Cardiac fibroblast (primary cell): ENCODE data around the gene C1orf21.

Experiments
- DNase-seq, 2 donors: peaks; one replicate each; pipeline versions ENCODE4 v3.0.0 to v3.0.0-alpha.2; 2010; ENCODE audit warnings: low read depth in 2 of 2
- H3K4me3 ChIP-seq, 2 donors: replicated peaks in 1 of 2; 1 replicate in 1 of 2; 2 replicates in 1 of 2; pipeline ENCODE4 v1.5.1; 2011; ENCODE audit warnings: low read depth in 2 of 2, low read length in 2 of 2, mild to moderate bottlenecking in 2 of 2, moderate library complexity in 1 of 2
- TF ChIP-seq, protein P1 (sequence below): IDR thresholded peaks from one replicate; pipeline ENCODE4 v1.5.1; 2011; ENCODE audit warnings: low read depth, mild to moderate bottlenecking, low read length, inconsistent platforms

Gene C1orf21

DNA sequence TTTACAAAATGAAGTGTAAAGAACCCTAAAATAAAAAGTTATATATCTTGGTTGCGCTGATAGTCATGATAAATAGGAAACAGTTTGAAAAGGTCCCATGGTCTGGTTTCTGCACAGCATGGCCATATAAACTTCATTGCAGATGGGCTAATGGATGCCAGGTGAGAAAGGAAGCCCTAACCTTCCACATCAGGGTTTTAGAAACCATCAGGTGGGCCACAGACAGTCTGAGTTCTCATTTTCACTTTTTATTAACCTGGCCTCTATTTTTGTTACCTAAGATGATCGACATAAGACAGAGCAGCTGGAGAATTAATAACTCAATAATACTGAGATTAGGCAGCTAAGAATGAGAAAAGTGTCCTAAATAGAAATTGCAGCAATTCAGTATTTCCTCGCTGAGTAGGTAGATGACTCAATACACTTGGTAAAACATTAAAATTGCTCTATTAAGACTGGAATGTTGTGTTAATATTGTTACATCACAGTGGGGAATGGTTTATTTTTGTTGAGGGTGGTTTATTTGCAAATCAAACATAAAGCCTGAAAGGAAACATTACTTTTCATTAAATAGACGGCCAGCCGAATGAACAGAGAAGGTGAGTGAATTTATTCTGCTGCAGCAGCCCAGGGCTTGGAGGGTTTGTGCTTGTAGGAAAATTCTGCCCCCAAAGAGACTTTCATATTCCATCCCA is 21.1 kb downstream of the C1orf21 start:
- TF ChIP-seq, protein P1, sequence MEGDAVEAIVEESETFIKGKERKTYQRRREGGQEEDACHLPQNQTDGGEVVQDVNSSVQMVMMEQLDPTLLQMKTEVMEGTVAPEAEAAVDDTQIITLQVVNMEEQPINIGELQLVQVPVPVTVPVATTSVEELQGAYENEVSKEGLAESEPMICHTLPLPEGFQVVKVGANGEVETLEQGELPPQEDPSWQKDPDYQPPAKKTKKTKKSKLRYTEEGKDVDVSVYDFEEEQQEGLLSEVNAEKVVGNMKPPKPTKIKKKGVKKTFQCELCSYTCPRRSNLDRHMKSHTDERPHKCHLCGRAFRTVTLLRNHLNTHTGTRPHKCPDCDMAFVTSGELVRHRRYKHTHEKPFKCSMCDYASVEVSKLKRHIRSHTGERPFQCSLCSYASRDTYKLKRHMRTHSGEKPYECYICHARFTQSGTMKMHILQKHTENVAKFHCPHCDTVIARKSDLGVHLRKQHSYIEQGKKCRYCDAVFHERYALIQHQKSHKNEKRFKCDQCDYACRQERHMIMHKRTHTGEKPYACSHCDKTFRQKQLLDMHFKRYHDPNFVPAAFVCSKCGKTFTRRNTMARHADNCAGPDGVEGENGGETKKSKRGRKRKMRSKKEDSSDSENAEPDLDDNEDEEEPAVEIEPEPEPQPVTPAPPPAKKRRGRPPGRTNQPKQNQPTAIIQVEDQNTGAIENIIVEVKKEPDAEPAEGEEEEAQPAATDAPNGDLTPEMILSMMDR: no peak
- DNase-seq: peak; percentile 10 to 56

GRCh38 chr1:184408580-184408979 is 21.8 kb downstream of the C1orf21 start:
- DNase-seq: no peak
- no peak overlapping the region for H3K4me3 ChIP-seq
- TF ChIP-seq, protein P1: no peak

More for the DNA sequence above, 21.1 kb downstream of the C1orf21 start:
- no peak overlapping the region for H3K4me3 ChIP-seq

DNA sequence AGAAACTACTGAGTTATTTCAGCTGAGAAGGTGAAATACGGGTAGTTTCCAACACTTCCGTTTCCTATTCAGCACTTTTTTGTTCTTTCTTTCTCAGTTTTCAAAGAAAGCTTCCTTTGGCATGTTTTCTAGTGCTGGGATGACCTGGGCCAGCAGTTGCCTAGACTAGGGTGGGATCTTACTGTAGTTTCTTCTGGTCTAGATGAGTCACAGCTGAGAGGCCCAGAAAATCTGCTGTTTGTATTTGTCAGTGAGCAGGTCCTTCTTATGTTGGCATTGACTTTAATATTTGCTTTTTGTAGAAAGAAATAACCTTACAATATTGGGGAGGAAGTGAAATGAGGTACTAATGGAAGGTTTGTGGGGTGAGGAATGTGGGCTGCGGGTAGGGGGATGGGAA is 22.2 kb downstream of the C1orf21 start:
- no peak overlapping the region for H3K4me3 ChIP-seq
- TF ChIP-seq, protein P1: no peak
- DNase-seq: peak; percentile 22 to 47

GRCh38 chr1:184412472-184412871 is 25.6 kb downstream of the C1orf21 start:
- no peak overlapping the region for H3K4me3 ChIP-seq
- TF ChIP-seq, protein P1: no peak
- no peak for DNase-seq

- TF ChIP-seq, protein P1: no peak
- no peak for DNase-seq
- H3K4me3 ChIP-seq: no peak overlapping the region
Measured at GRCh38 chr1:184416481-184416880, 29.7 kb downstream of the C1orf21 start.

DNA sequence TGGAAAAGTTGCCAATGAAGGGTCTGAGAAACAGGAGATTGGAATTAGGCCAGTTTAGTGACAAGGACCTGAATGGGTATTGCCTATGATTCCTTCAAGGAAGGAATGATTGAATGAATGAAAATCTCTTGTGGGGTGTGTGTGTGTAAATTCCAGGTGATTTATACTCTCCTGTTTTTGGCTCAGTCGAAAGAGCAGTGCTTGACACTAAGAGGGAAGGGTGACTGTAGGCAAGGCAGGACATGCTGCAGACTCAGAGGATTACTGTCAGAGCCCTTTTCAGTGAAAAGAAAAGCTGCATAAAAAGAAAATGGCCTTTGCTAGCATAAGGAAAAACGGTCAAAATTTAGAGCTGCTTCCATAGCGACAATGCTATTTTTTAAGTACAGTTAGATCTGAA is 30.1 kb downstream of the C1orf21 start:
- H3K4me3 ChIP-seq: no peak overlapping the region
- TF ChIP-seq, protein P1: no peak
- DNase-seq: no peak

- no peak overlapping the region for H3K4me3 ChIP-seq
- no peak for DNase-seq
- TF ChIP-seq, protein P1: no peak
Measured at GRCh38 chr1:184417916-184418315, 31.1 kb downstream of the C1orf21 start.
